Erythroblast (primary cell): ENCODE data around the gene CDH6.

ENCODE experiments used
- GATA1 ChIP-seq: IDR thresholded peaks from 2 replicates; pipeline ENCODE4 v1.6.1; 2011; ENCODE audit warnings: low read depth, mild to moderate bottlenecking, control low read depth, low read length, moderate library complexity
- POLR2A ChIP-seq: IDR thresholded peaks from 2 replicates; pipeline ENCODE4 v1.6.1; 2011; ENCODE audit warnings: mild to moderate bottlenecking, low read length

GRCh38 chr5:31209334-31209733, 15.8 kb downstream of the CDH6 start:
- no peak for TF ChIP-seq POLR2A
- TF ChIP-seq GATA1, result no peak
